ENCODE data around the gene ANAPC1.
"Not testable (repeated sequence)": the region's sequence is repeated elsewhere in the genome, so short reads cannot be mapped to it uniquely, and the experiment has no call there.

The ANAPC1 gene

GRCh38 chr2:111744751-111745150, 139.2 kb downstream of the ANAPC1 start:
- not testable (repeated sequence) for DNase-seq

DNA sequence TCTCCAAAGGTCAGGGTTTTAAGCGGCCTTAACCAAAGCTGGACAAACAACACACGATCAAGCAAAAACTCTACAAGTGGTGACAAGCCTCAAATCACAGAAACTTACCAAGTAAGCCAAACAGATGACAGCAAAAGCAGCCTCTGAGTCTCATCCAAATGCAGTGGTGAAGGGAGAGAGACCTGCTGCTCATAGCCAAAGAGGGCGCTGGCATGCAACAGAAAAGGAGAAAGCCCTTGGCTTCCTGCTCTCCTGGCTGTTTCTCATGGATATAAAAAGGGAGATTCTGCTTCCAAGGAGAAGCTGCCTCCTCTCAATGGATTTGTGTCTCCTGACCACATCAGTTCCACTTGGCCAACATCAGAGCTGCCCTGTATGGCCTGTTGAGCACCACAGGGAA, 142.5 kb downstream of the ANAPC1 start:
- not testable (repeated sequence) for DNase-seq

DNA sequence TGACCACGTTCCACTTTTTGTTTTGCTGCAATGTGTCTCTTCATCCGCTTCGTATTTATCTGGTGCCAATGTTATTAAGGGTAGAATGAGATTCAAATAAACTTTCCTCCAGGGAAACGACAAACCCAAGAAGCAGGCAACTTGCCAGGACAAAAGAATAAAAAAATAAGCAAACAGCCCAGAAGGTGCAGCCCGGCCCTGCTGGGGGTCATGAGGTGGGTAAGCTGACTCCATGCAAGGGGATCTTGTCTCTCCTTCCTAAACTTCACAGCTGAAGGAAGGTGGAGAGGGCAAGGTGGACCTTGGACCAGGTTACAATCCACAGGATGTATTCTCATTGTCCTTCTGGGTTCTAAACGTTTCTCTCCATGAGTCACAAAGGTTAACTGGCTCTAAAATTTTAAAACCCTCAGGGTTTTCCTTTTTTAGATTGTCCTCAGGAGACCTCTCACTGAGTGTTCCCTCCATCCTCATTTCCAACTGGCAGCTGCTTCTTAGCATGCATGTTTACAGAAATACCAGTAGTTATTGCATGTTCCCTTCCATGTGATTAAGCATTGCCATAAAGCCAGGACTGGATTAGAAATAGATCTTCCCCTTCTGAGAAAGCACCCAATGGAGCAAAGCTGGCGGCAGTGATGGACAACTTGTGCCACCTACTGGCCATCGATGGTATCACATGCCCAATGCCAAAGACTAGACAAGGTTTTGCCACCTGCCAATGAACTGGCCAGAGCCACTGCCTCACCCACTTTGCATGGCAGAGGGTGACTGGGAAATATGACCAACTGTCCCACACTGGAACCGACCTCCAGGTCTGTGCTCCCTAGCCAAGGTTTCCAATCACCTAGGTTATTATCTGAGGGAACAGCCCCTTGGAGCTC, 147.9 kb downstream of the ANAPC1 start:
- DNase-seq, result not testable (repeated sequence)

- not testable (repeated sequence) for DNase-seq
These were observed 148.6 kb downstream of the ANAPC1 start for GRCh38 chr2:111735420-111735819.

GRCh38 chr2:111729812-111730458, 154.1 kb downstream of the ANAPC1 start:
- DNase-seq, result not testable (repeated sequence)

GRCh38 chr2:111727611-111728110, 156.3 kb downstream of the ANAPC1 start:
- DNase-seq, result not testable (repeated sequence)

- DNase-seq, result peak in 1 of 56 donors; percentile 19
These were observed 158.3 kb downstream of the ANAPC1 start for GRCh38 chr2:111725742-111726141.

DNA sequence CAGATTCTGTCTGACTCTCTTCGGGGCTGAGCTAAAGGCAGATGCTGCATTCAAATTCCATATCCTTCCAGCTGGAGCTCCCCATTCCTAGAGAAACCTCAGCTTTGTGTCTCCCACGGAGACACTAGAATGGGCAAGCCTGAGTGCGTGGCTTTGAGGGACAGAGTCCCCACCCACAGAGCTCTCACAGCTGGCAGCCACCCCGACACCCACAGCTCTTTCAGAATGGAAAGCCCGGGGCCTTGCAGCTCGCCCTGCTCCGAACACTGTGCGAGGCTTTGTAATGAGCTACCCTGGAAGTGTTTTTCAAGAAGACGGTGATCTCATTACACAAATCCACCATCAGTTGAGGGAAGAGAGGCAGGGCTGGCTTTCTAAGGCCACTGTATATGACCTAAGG, 164.4 kb downstream of the ANAPC1 start:
- DNase-seq, result not testable (repeated sequence)
